Ovary (tissue), 9 donors: ENCODE measurements around the gene WNT16. TPM values are rescaled to one million over a fixed set of nuclear protein-coding genes. Genes with fewer than 3 reads are reported as not detected.

Experiments used
- DNase-seq, 5 donors: peaks; one replicate each; pipeline ENCODE4 v3.0.0-alpha.2; 2019 to 2020
- H3K27ac ChIP-seq, 2 donors: fragments of 200-600 bp; one replicate each; pipeline versions ENCODE4 v1.5.1 to v1.8.0; 2019 to 2022
- H3K27me3 ChIP-seq: fragments of 200-600 bp; one replicate; pipeline ENCODE4 v1.8.0; 2022
- H3K36me3 ChIP-seq: fragments of 200-600 bp; sonication (generic); one replicate; pipeline ENCODE4 v1.5.1; 2019
- H3K4me1 ChIP-seq: one replicate; pipeline ENCODE4 v1.8.1; 2013; ENCODE audit warnings: mild to moderate bottlenecking, moderate library complexity; ENCODE audit not compliant: insufficient read depth
- H3K4me3 ChIP-seq: fragments of 200-600 bp; sonication (generic); one replicate; pipeline ENCODE4 v1.5.1; 2017
- H3K9me3 ChIP-seq, 2 donors: fragments of 200-600 bp in 1 of 2; sonication (generic) in 1 of 2; one replicate each; pipeline versions ENCODE4 v1.5.1 to v1.8.1; 2013 to 2019; ENCODE audit warnings: mild to moderate bottlenecking in 1 of 2, moderate library complexity in 1 of 2
- CTCF ChIP-seq, 3 donors: fragments of 450-650 bp in 2 of 3; fragments of 200-600 bp in 1 of 3; IDR thresholded peaks; one replicate each; pipeline versions ENCODE4 v1.5.1 to v1.8.0; 2016 to 2022; ENCODE audit warnings: antibody characterized with exemption in 3 of 3, mild to moderate bottlenecking in 1 of 3
- EP300 ChIP-seq: sonication (generic); formaldehyde crosslinking; IDR thresholded peaks from one replicate; pipeline ENCODE4 v1.6.1; 2017; ENCODE audit warnings: antibody characterized with exemption
- POLR2A ChIP-seq: fragments of 450-650 bp; IDR thresholded peaks from one replicate; pipeline ENCODE4 v1.6.1; 2017; ENCODE audit warnings: antibody characterized with exemption, mild to moderate bottlenecking, moderate library complexity
- WGBS, 3 donors: extraction: QIAGEN DNeasy Blood & Tissue Kit in 1 of 3; methylation state at CpG; one replicate each; pipeline versions ENCODE4 v1.1.5 to v1.1.7; 2013 to 2017; 5-methylcytosine and 5-hydroxymethylcytosine counted together
- intact Hi-C, 4 donors: fragments of 100-400 bp; cut with DNase I; formaldehyde crosslinking; loops; one replicate each; pipeline versions ENCODE4 v1.11.0 to v1.15.1; 2022 to 2023
- polyA plus RNA-seq, 2 donors: library from polyadenylated mRNA; stranded (reverse); fragments of 200-250 nt in 1 of 2; fragments of 350-450 nt in 1 of 2; fragmentation: Illumina TruSeq in 1 of 2; extraction: RNeasy Lipid Tissue Mini Kit (QIAGEN cat#74804) in 1 of 2; gene quantifications; one replicate each; pipeline ENCODE4 v1.2.3, GENCODE V29; 2013 to 2014
- total RNA-seq, 7 donors: library from RNA; depleted of rRNA in 2 of 7; stranded (reverse); fragments of >200 nt in 2 of 7; fragmentation: NEBNext Ultra II Directional in 3 of 7; extraction: Animal tissue kit (Norgen Biotek cat#: 25700) in 3 of 7; gene quantifications; one replicate each; pipeline versions ENCODE4 v1.1.0 to v1.2.4, GENCODE V29; 2016 to 2023
- donor health status: DM: no; HTN: no; CAD: no; lungs with moderate emphysema.
- donor health status: DM: no; HTN: no; CAD: no.
- donor health status: Bipolar disorder and iron deficiency.
- donor health status: DM: yes; HTN: yes; CAD: no.
- donor health status: DM: no; HTN: no; CAD: no.
- donor health status: DM: yes; HTN: yes; CAD: no.

The WNT16 gene
- total and polyA plus RNA-seq, 9 donors: 0.02 to 1.5 (median 0.12) TPM; not detected in 4

GRCh38 chr7:121304102-121304658 lies 24.6 kb upstream of the WNT16 start:
- Histone ChIP-seq H3K27ac (no peak overlapping the region), H3K9me3 (no peaks in the 10 kb centered on the region), H3K4me1 (no peaks in the 10 kb centered on the region), H3K4me3 (no peak overlapping the region), H3K27me3 (no peaks in the 10 kb centered on the region), H3K36me3 (no peaks in the 10 kb centered on the region)
- TF ChIP-seq CTCF (IDR thresholded peaks at IDR 0.05) (no peak), EP300 (no peak), POLR2A (no peak)
- intact Hi-C loops: no loop called here
- no peak for DNase-seq
- WGBS, 3 donors: 97 to 100% (median 98%) methylated on average over 1 of the region's 1 CpG

GRCh38 chr7:121305109-121305508 lies 23.7 kb upstream of the WNT16 start:
- no peaks in the 10 kb centered on the region for H3K9me3 ChIP-seq
- H3K4me1 ChIP-seq: no peaks in the 10 kb centered on the region
- no peak for DNase-seq
- 67 to 72% (median 68%) methylated on average over 3 of the region's 3 CpGs for WGBS, 3 donors
- TF ChIP-seq EP300 (no peak), POLR2A (no peak), CTCF (IDR thresholded peaks at IDR 0.05) (no peak)
- no peak overlapping the region for H3K27ac ChIP-seq
- no peaks in the 10 kb centered on the region for H3K27me3 ChIP-seq
- no peaks in the 10 kb centered on the region for H3K36me3 ChIP-seq
- intact Hi-C loops: no loop called here
- H3K4me3 ChIP-seq: no peak overlapping the region

- intact Hi-C loops: no loop called here
- H3K4me1 ChIP-seq: no peaks in the 10 kb centered on the region
- no peaks in the 10 kb centered on the region for H3K27me3 ChIP-seq
- WGBS, 3 donors: 56 to 68% (median 59%) methylated on average over 3 of the region's 3 CpGs
- H3K36me3 ChIP-seq: no peaks in the 10 kb centered on the region
- no peak for DNase-seq
- no peak overlapping the region for H3K27ac ChIP-seq
- H3K9me3 ChIP-seq: no peaks in the 10 kb centered on the region
- no peak overlapping the region for H3K4me3 ChIP-seq
- TF ChIP-seq CTCF (IDR thresholded peaks at IDR 0.05): no peak
- no peak for TF ChIP-seq POLR2A
- TF ChIP-seq EP300: no peak
Observed at GRCh38 chr7:121306565-121306964, 22.2 kb upstream of the WNT16 start.

GRCh38 chr7:121307021-121307574 lies 21.7 kb upstream of the WNT16 start:
- no peak for DNase-seq
- H3K4me3 ChIP-seq: no peak overlapping the region

More at GRCh38 chr7:121307021-121307574, 21.7 kb upstream of the WNT16 start:
- Histone ChIP-seq H3K36me3 (no peaks in the 10 kb centered on the region), H3K27ac (no peak overlapping the region), H3K4me1 (no peaks in the 10 kb centered on the region), H3K27me3 (no peaks in the 10 kb centered on the region), H3K9me3 (no peaks in the 10 kb centered on the region)
- TF ChIP-seq EP300: no peak
- no peak for TF ChIP-seq POLR2A
- no peak for TF ChIP-seq CTCF (IDR thresholded peaks at IDR 0.05)
- 75 to 83% (median 76%) methylated on average over 4 of the region's 4 CpGs for WGBS, 3 donors
- intact Hi-C loops: no loop called here
